ENCODE results near the gene NCK2. TPM values are rescaled to one million over a fixed set of nuclear protein-coding genes. Genes with fewer than 3 reads are reported as not detected.

The NCK2 gene
- total RNA-seq, 1 donor from 2014 or later = 45.9 TPM

DNA sequence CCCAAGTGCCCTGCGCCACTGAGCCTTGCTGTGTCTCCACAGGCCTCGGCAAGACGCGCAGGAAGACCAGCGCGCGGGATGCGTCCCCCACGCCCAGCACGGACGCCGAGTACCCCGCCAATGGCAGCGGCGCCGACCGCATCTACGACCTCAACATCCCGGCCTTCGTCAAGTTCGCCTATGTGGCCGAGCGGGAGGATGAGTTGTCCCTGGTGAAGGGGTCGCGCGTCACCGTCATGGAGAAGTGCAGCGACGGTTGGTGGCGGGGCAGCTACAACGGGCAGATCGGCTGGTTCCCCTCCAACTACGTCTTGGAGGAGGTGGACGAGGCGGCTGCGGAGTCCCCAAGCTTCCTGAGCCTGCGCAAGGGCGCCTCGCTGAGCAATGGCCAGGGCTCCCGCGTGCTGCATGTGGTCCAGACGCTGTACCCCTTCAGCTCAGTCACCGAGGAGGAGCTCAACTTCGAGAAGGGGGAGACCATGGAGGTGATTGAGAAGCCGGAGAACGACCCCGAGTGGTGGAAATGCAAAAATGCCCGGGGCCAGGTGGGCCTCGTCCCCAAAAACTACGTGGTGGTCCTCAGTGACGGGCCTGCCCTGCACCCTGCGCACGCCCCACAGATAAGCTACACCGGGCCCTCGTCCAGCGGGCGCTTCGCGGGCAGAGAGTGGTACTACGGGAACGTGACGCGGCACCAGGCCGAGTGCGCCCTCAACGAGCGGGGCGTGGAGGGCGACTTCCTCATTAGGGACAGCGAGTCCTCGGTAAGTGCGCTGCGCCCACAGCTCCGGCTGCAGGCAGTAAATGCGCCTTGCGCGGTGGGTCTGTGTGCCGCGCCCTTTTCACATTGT lies 136.8 kb downstream of the NCK2 start:
- Histone ChIP-seq H3K36me3 (peaks cover 0 to 12% of the 10 kb centered on the region in 2 donors), H3K4me3 (no peak overlapping the region), H3K4me1 (peaks cover 49% of the 10 kb centered on the region), H3K27me3 (no peaks in the 10 kb centered on the region), H3K9me3 (no peaks in the 10 kb centered on the region), H3K27ac (no peak overlapping the region)
- TF ChIP-seq POLR2A (IDR thresholded peaks at IDR 0.05) = no peak
- TF ChIP-seq, protein P1, sequence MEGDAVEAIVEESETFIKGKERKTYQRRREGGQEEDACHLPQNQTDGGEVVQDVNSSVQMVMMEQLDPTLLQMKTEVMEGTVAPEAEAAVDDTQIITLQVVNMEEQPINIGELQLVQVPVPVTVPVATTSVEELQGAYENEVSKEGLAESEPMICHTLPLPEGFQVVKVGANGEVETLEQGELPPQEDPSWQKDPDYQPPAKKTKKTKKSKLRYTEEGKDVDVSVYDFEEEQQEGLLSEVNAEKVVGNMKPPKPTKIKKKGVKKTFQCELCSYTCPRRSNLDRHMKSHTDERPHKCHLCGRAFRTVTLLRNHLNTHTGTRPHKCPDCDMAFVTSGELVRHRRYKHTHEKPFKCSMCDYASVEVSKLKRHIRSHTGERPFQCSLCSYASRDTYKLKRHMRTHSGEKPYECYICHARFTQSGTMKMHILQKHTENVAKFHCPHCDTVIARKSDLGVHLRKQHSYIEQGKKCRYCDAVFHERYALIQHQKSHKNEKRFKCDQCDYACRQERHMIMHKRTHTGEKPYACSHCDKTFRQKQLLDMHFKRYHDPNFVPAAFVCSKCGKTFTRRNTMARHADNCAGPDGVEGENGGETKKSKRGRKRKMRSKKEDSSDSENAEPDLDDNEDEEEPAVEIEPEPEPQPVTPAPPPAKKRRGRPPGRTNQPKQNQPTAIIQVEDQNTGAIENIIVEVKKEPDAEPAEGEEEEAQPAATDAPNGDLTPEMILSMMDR (IDR thresholded peaks at IDR 0.05) = no peak
- TF ChIP-seq POLR2AphosphoS5 (IDR thresholded peaks at IDR 0.05; ENCODE audit: insufficient read depth in 1 of 2, low read depth in 1 of 2) = no peak
- intact Hi-C loops (cut with DNase I) = no loop called here
- DNase-seq (ENCODE audit: extremely low spot score in 2 of 2) = no peak

GRCh38 chr2:105882341-105882740 lies 137.6 kb downstream of the NCK2 start:
- Histone ChIP-seq H3K27ac (no peak overlapping the region), H3K27me3 (no peaks in the 10 kb centered on the region), H3K4me1 (peaks cover 50% of the 10 kb centered on the region), H3K36me3 (peaks cover 0 to 12% of the 10 kb centered on the region in 2 donors), H3K9me3 (no peaks in the 10 kb centered on the region), H3K4me3 (no peak overlapping the region)
- no peak for DNase-seq (ENCODE audit: extremely low spot score in 2 of 2)
- TF ChIP-seq, protein P1 (IDR thresholded peaks at IDR 0.05) = no peak
- TF ChIP-seq POLR2A (IDR thresholded peaks at IDR 0.05) = no peak
- no peak for TF ChIP-seq POLR2AphosphoS5 (IDR thresholded peaks at IDR 0.05; ENCODE audit: insufficient read depth in 1 of 2, low read depth in 1 of 2)
- intact Hi-C loops (cut with DNase I) = no loop called here

GRCh38 chr2:105882920-105883435 lies 138.3 kb downstream of the NCK2 start:
- no peak overlapping the region for H3K4me3 ChIP-seq
- TF ChIP-seq, protein P1 (IDR thresholded peaks at IDR 0.05) = no peak
- TF ChIP-seq POLR2AphosphoS5 (IDR thresholded peaks at IDR 0.05; ENCODE audit: insufficient read depth in 1 of 2, low read depth in 1 of 2) (no peak), POLR2A (IDR thresholded peaks at IDR 0.05) (no peak)
- H3K4me1 ChIP-seq = peaks cover 49% of the 10 kb centered on the region
- no peak overlapping the region for H3K27ac ChIP-seq
- no peaks in the 10 kb centered on the region for H3K27me3 ChIP-seq
- no peaks in the 10 kb centered on the region for H3K9me3 ChIP-seq
- intact Hi-C loops (cut with DNase I) = no loop called here
- peaks cover 0 to 12% of the 10 kb centered on the region in 2 donors for H3K36me3 ChIP-seq
- DNase-seq (ENCODE audit: extremely low spot score in 2 of 2) = no peak

DNA sequence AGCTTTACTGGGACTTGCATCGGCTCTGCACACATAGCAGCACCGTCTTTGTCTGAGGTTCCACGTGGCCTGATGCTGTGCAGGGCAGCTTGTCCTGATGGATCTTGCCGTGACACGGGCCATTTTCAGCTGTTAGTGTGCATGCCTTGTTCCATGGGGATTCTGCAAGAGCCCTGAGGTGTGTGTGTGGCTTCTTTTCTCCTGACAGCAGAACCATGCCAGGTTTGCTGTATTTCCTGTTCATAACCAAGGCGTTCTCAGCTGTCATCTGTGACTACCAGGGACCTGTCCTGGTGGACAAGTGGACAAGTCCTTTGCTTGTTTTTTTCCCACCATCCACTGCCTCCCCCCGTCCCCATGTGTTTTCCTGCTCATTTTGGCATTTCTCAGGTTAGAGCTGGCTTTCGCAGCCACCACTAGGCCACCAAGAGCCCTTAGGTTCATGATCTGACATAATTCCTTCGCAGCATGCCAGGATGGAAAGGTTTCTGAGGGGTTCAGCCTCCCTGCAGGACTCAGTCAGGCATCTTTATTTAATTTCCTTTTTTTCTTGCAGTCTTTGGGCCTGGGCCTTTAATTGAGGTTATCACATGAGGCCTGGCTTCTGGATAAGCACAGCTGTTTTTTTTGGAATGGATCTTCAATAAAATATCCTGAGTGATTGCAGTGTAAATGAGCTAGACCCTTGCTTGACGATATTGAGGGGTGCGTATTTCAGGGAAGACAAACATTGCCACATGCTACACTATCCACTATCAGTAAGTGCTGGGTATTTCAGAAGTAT lies 139.4 kb downstream of the NCK2 start:
- Histone ChIP-seq H3K27ac (no peak overlapping the region), H3K4me1 (peaks cover 41% of the 10 kb centered on the region), H3K27me3 (no peaks in the 10 kb centered on the region), H3K9me3 (no peaks in the 10 kb centered on the region), H3K4me3 (no peak overlapping the region), H3K36me3 (peaks cover 0 to 12% of the 10 kb centered on the region in 2 donors)
- DNase-seq (ENCODE audit: extremely low spot score in 2 of 2) = no peak
- intact Hi-C loops (cut with DNase I) = no loop called here
- TF ChIP-seq, protein P1 (IDR thresholded peaks at IDR 0.05) = no peak
- no peak for TF ChIP-seq POLR2A (IDR thresholded peaks at IDR 0.05)
- no peak for TF ChIP-seq POLR2AphosphoS5 (IDR thresholded peaks at IDR 0.05; ENCODE audit: insufficient read depth in 1 of 2, low read depth in 1 of 2)

Data from vagina (tissue), 2 donors.